GM21367 (cell line): Measurements from ENCODE around the gene ERAP2.
"Not testable (repeated sequence)": the region's sequence is repeated elsewhere in the genome, so short reads cannot be mapped to it uniquely, and the experiment has no call there.

Source experiments
- ATAC-seq: cut with Tn5 transposase; IDR thresholded peaks from one replicate; pipeline ENCODE4 v1.9.1; 2021; ENCODE audit not compliant: unreplicated experiment

ERAP2 gene

DNA sequence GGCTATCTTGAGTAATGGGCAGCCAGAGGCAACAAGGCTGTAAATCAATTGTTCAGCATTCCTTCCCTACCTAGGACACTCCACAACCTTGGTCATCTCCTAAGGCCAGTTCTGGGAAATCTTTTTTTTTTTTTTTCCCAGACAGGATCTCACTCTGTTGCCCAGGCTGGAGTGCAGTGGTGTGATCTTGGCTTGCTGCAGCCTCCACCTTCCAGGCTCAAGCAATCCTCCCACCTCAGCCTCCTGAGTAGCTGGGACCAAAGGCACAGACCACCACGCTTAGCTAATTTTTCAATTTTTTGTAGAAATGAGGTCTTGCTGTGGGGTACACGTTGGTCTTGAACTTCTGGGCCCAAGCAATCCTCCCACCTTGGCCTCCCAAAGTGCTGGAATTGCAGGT, 54.7 kb downstream of the ERAP2 start:
- not testable (repeated sequence) for ATAC-seq

DNA sequence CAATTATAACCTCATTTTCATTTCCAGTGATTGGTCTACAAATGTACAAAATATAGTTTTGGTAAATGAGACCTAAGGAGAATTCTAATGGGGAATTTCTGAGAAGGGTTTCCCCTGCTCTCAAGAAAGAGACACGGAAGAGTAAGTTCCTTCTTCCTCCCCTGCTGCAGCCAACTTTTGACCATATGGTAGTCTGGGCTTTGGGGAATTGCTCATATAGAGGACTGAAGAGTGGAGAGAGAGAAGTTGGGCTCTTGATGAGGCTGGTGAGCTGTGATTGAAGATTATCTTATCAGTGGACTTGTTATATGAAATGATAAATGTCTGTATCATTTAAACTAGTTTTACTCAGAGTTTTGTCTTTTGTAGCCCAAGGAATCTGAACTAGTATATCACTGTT, 55.3 kb downstream of the ERAP2 start:
- no peak for ATAC-seq

DNA sequence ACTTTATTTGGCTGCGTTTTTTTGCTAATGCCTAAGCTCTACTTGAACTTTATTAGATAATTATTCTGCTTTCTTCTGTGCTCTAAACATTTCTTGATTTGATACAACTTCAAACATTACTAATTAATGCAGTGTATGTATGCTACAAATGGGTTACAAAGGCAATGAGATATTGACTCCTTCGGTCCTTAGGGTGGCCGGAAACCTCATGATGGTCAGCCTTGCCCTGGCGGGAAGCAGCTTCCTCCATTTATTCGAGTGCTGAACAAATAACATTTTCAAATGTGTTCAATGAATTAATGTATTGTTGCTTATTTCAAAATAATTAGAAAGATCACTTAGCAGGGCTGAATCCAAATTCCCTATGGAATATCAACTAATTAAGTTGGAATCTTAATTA, 55.7 kb downstream of the ERAP2 start:
- no peak for ATAC-seq

DNA sequence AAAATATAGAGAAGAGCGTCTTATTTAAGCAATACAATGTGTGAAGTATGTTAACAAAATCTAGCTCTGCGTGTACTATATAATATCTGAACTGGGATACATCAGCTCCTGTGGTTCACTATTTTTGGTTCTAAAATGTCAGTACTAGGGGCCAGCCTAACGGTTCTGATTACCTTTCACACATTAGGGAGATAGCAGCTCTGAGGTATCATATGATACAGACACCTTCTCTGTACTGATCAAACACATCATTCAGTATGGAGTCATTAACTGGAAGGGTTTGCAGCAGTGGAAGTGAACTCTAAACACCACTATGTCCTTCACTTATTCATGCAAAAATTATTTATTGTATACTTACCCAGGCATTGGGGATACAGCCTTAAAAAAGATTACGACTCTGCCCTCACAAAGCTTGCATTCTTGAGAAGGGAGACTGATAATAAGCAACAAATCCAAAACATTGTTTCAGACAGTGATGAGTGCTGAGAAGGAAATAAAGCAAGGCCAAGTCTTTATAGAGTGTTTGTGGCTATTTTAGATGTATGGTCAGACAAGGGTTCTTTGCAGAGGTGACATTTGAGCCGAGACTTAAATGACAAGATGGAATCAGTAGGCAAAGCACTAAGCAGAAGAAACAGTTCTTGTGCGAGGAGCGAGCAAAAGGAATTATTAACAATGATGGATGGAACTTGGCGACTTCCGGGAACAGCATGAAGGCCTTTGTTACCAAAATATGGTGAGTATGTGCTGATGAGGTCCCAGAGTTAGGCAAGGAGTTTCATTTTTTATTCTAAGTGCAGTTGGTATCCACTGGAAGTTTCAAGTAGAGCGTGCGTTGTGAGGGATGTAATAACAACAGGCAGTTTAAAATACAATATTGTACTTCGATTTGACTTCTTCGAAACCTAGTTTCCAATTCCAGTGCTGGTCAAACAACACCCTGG, 57.7 kb downstream of the ERAP2 start:
- no peak for ATAC-seq

DNA sequence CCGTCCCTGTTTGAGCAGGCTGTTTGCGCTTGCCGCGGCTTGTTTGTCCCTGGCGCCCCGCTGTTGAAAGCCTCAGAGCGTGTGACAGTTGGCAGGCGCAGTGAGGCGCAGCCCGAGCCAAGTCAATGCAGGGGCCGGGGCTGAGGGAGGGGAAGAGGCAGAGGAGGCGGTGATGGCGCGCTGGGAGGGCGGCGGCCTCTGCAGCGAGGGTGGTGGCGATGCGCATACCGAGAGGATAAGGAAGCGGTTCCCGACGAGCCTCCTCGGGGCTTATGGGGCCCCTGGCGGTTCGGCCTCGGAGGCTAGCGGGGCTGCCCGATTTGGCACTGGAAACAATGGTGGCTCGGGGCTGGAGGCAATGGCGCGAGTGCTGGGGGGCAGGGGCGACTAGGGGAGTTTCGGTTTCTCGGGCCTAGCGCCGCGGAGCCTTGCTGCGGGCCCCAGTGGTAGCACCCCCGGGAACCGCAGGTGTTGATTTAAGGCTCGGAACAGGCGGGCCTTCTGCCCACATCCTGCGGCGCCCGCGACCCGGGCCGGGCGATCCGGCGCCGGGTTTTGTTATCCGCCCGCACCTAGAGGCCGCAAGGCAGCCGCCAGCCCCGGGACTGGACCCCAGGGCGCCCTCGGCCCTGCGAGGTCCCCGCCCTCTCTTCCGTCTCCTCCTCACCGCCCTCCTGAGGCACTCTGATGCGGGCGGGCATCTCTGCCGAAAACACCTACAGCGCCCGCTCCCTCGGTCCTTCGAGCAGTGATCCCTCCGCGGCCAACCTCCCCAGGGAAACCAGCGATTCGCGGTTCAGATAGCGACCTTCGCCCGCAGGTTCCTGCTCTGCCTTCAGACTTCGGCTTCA, 58.6 kb downstream of the ERAP2 start:
- ATAC-seq = peak; percentile 59

DNA sequence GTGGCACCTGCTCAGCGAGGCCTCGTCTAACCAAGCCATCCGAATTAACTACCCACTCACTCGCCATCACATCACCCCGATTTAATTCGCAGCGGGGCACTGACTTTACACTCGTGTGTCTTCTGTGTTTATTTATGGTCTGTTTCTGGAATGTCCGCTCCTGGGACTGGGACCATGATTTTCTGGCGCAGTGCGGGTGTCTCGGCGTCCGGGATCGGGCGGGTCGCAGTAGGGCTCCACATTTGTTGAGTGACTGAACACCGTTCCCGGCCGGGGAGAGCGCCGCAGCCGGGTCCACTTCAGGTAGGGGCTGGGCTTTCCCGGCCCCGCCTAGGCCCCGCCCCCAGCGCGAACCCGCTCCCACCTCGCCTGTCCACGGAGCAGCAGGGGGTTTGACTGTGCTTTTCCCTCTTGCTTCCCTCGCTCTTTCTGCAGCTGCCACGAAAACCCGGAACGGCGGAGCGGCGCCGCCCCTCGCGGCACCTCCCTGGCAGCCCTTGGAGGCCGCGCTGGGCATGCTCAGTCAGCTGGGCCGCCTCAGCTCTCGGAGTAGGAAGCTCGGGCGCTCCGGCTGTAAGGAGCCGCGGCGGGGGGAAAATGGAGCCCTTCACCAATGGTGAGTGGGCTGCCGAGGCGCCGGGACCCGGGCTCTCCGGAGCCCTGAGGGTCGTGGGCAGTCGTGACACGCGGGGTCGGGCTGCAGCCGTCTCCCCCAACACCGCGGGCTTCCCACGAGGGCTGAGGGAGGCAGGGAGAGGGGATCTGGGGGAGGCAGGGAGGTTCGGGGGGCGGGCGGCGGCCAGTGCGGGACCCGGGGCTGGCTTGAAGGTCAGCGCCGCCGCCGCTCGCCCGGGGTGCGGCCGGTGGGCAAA, 59.5 kb downstream of the ERAP2 start, which contains the start of gene LNPEP:
TSS of gene LNPEP (plus strand) at position 522 of the 872 bp plus-strand sequence. CDS start at position 598, 76 bp downstream.
- peak; percentile 40 for ATAC-seq

DNA sequence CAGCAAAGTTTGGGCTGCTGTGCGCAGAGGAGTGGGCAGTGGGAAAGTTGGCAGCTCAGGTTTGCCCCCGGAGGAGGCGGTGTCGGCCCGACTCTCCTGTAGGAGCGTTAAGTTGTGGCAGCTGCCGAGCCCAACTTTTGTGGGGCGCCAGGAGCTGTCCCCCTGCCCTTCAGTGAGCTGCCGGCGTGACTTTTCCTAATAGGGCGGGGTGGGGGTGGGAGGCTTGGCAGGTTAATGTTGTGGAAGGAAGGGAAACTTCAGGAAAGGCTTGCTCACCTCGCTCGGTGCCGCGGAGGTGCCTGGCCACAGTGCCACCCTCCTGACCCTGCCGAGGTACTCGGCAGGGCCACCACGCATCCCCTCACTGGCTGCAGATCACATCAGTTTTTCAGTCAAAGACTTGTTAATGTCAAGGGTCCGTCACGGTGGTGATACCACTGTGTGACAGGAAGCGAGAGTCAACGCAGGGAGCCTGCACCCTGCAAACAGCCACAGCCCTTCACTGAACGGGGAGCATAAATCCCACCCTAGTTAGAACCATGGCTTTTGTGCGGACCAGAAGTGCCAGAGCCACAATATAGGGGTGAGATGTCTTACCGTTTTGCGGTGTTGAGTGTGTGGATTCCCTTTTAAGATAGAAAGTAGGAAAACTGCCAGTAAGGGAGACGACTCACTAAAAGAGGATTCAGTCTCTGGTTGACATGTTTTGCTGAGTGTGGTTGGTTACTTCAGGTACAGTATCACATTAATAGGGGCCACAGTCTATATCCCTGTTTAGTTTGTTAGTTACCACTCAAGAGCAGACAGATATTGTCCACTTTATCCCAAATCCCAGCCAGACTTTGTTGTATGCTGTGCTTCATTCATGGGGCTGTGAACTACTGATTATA, 60.4 kb downstream of the ERAP2 start:
- ATAC-seq = peak; percentile 19

DNA sequence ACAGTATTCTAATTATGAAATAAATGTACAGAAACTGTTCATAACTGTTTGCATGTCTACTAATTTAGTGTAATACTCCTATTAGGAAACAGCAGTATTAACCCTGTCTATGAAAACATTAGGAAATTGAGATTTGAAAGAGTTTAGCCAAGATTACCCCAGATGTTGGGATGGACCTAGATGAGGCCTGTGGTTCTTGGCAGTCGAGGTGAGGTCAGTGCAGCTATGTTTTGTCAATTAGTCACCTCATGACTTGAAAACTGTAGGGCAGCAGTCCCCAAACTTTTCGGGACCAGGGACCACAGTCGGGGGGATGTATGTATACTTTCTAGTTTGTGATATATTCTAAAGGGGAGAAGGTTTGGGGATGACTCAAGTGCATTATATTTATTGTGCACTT, 64.3 kb downstream of the ERAP2 start:
- no peak for ATAC-seq

DNA sequence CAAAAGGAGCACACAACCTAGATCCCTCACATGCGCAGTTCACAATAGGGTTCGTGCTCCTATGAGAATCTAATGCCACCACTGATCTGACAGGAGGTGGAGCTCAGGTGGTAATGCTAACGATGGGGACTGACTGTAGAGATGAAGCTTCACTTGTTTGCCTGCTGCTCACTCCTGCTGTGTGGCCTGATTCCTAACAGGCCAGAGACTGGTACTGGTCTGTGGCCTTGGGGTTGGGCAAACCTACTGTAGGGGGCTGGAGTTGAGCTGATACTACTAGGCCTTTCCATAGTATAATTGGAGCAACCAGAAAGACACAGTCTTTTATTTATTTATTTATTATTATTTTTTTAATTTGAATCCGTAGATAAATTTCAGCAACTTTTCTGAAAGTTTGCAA, 64.8 kb downstream of the ERAP2 start:
- no peak for ATAC-seq

DNA sequence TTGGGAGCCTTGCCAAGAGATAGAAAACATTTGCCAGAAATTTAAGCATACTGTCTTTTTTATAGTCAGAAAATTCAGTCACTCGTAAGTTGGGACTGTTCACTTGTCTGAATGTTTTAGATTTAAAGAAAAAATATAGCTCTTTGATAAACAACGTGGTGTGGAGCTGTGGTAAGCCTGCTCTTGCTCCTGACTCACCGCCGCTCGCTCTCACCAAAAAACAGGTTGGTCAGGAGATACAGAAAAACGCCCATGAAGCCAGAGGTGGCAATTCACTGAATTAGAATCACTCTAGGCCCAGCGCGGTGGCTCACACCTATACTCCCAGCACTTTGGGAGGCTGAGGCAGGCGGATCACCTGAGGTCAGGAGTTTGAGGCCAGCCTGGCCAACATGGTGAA, 65.8 kb downstream of the ERAP2 start:
- no peak for ATAC-seq

DNA sequence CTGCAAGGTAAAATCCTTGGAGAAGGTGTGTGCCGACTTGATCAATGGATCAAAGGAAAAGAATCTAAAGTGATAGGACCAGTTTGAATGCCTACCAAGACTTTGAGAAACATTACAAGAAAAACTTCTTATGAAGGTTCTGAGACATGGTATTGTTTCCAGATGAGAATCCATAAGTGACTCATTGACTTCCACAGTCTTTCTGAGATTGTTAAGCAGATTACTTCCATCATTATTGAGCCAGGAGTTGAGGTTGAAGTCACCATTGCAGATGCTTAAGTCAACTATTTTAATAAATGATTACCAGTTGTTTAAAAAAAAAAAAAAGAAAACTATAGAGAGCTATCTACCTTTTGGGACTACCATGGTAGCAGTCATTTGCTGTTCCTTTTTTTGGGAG, 66.6 kb downstream of the ERAP2 start:
- ATAC-seq = no peak

DNA sequence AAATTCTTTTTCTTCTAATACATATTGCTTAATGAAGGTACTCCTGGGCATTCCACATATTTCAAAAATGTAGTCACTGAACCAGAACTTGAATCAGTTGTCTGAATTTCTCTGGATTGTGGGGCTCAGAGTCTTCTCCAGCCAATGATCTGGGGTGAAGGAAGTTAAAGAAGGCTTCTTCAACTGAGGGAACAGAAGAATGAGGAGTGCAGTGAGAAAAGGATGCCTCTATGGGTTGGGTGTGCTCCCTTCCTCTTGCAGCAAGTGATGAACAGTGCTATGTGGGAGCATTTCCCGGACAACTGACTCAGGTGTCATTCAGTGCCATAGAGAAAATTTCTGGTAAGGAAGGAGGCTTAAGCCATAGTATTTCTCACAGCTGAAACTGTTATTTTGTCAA, 67.5 kb downstream of the ERAP2 start:
- no peak for ATAC-seq

DNA sequence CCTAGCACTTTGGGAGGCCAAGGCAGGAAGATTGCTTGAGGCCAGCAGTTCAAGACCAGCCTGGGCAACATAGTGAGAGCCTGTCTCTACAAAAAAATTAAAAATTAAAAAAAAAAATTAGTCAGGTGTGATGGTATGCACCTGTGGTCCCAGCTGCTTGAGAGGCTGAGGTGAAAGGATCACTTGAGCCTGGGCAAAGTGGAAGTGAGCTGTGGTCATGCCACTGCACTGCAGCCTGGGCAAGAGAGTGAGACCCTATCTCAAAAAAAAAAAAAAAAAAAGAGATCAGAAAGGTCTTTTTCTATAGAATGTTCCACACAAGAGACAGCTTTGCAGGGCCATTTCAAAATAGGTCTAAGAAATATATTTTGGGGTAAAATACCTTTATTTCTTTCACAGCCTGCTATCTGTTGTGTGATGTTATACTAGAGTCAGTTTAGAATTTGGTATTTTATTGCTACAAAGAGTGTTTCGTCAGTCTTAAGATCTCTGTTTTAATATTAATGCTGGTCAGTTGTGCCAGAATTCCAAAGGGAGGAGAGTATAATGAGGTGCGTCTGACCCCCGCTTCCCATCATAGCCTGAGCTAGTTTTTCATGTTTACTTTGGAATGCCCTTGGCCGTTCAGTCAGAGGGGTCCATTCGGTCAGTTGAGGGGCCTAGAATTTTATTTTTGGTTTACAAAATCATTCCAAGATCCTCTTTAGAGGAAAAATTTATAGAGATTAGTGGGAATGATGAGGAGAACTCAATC, 69.0 kb downstream of the ERAP2 start:
- no peak for ATAC-seq

DNA sequence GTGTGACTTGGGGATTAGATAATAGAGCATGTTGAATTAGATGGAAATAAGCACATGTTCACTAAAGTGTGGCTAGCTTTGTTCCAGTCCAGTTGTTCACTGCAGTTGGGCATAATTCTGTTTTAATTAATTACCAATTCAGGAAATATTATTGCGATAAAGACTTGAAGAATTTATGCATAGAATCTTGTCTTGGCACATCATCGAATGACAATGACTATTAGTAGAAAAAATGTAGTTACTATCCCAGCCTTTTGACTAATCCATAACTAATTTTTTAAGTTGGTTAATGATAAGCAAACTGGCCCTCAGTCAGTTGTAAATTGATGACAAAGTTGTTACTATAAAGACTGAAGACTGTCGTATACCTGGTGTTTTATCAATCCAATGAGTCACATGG, 70.1 kb downstream of the ERAP2 start:
- no peak for ATAC-seq

DNA sequence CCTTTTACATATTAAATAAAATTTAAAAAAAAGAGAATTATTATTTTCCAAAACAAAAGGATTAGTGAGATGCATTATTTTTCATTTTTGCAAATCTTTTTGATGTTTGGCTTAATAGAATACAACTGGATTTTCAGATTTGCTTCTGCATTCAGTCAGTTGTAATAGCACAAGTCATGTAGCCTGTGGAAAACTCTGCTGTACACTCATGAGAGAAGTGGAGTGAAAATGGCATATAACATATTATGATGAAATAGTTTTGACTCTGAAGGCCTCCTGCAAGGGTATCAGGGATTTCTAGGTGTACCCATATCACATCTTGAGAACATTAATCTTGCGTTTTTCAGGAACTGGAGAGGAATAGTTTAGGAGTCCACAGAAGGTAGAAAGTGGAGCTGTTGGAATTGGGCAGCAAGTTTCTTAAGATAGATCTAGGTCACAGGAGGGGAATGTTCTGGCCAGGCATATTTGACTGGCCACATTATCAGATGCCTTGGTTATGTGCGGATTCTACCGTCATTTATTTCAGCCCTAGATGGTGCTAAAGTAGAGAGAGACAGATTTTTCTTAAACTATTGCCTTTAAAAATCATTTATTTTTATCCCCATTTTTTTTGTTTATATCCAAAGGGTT, 75.9 kb downstream of the ERAP2 start:
- ATAC-seq = no peak

DNA sequence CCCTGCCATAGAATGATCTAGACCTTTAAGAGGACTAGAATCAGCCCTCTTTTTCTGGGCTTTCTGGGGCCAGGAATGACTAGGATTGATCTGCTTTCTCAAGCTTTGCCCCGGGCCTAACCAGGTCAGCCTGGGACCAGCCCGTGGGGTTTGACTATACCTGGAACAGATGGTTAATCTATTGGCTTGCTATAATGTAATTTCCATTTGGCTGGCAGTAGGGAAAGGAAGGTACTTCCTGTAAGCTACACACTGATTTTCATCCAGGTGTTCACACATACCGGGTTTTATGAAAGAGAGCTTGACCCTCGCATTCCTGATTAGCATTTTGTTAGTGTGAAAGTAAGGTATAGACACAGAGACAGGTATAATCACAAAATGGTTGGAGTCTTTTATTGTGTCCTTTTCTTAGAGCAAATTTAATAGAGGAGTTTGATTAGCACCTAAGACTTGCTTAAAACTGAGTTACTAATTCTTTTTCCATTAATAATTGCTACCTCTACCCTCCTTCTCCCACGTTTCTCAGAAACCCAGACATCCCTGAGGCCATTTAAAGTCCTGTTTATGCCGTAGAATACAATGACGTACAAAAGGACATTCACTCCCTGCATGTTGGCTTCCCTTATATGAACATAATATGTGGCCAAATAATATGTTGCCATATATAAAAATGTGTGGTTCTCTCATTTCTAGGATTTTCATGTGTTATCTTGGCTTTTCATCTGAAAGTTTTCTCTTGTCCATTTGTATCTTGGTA, 76.9 kb downstream of the ERAP2 start:
- no peak for ATAC-seq

DNA sequence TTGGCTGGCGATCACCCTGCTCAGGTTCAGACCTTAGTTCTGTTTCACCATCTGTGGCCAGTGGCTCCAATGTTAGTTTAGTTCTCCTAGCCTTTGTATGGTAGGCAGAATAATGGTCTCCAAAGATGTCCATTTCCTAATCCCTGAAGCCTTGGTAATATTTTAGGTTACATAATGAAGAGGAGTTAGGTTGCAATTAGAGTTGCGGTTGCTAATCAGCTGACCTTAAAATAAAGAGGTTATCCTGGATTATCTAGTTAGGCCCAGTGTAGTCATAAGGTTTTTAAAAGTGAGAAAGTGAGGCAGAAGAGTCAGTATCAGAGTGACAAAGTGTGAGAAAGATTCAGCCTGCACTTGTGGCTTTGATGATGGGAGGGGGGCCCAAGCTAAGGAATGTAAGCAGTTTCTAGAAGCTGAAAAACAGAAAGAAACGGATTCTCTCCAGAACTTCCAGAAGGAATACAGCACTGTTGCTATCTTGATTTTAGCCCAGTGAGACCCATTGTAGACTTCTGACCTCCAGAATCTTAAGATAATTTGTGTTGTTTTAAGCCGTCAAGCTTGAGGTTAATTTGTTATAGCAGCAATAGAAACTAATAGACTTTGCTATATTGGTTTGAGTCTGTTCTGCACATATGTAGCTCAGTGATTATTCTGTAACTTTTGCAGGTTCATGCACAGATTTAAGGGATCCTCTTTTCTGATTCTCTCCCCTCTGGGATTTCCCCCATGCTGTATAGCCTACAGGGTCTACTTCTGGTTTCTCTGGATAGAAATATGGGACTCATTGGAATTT, 81.2 kb downstream of the ERAP2 start:
- peak; percentile 44 for ATAC-seq
